OCI-LY1 (cell line): ENCODE measurements around the gene MTUS2.

Source experiments
- H2AFZ ChIP-seq: fragments of 200-600 bp; sonication (generic), shearing (Covaris generic); 2 replicates; pipeline ENCODE4 v1.6.0; 2014; ENCODE audit warnings: antibody characterized with exemption, mild to moderate bottlenecking, low read length
- H3F3A ChIP-seq: fragments of 200-600 bp; sonication (generic), shearing (Covaris generic); 2 replicates; pipeline ENCODE4 v1.6.0; 2014; ENCODE audit warnings: mild to moderate bottlenecking, antibody characterized with exemption, low read length, moderate library complexity; ENCODE audit not compliant: insufficient read depth
- H3K27ac ChIP-seq: fragments of 200-600 bp; sonication (generic); 2 replicates; pipeline ENCODE4 v1.5.1; 2014; ENCODE audit warnings: low read length, mixed run types, mild to moderate bottlenecking, low read depth; ENCODE audit not compliant: poor library complexity, severe bottlenecking
- H3K27me3 ChIP-seq: fragments of 200-600 bp; sonication (generic); 2 replicates; pipeline ENCODE4 v1.6.0; 2014; ENCODE audit warnings: antibody characterized with exemption, mild to moderate bottlenecking, low read length, moderate library complexity; ENCODE audit not compliant: insufficient read depth
- H3K36me3 ChIP-seq: fragments of 200-600 bp; sonication (generic); 2 replicates; pipeline ENCODE4 v1.6.1; 2014; ENCODE audit warnings: mild to moderate bottlenecking, antibody characterized with exemption, low read length, moderate library complexity, mixed read lengths; ENCODE audit not compliant: insufficient read depth
- H3K4me1 ChIP-seq: fragments of 200-600 bp; sonication (generic); 2 replicates; pipeline ENCODE4 v1.5.1; 2014; ENCODE audit warnings: mild to moderate bottlenecking, low read length, moderate library complexity; ENCODE audit not compliant: insufficient read depth, severe bottlenecking
- H3K4me2 ChIP-seq: fragments of 200-600 bp; sonication (generic), shearing (Covaris generic); 2 replicates; pipeline ENCODE4 v1.6.1; 2014; ENCODE audit warnings: low read length
- H3K4me3 ChIP-seq: fragments of 200-600 bp; sonication (generic); 2 replicates; pipeline ENCODE4 v1.5.1; 2014; ENCODE audit warnings: low read length, low read depth, mild to moderate bottlenecking, mixed read lengths; ENCODE audit not compliant: poor library complexity, severe bottlenecking
- H3K79me2 ChIP-seq: fragments of 200-600 bp; shearing (Covaris generic); 2 replicates; pipeline ENCODE4 v1.6.1; 2016; ENCODE audit warnings: mixed run types, low read length, mixed read lengths; ENCODE audit not compliant: insufficient read depth
- H3K9ac ChIP-seq: fragments of 200-600 bp; sonication (generic), shearing (Covaris generic); 2 replicates; pipeline ENCODE4 v1.6.1; 2014; ENCODE audit warnings: mild to moderate bottlenecking, low read length, mixed read lengths
- H3K9me2 ChIP-seq: fragments of 200-600 bp; sonication (generic), shearing (Covaris generic); 2 replicates; pipeline ENCODE4 v1.6.1; 2014; ENCODE audit warnings: low read depth, mild to moderate bottlenecking, low read length, mixed read lengths
- H3K9me3 ChIP-seq: fragments of 200-600 bp; shearing (Covaris generic); 2 replicates; pipeline ENCODE4 v1.6.1; 2014; ENCODE audit warnings: low read length, mixed read lengths
- H4K20me1 ChIP-seq: fragments of 200-600 bp; sonication (generic), shearing (Covaris generic); 2 replicates; pipeline ENCODE4 v1.6.0; 2016; ENCODE audit warnings: mild to moderate bottlenecking, low read length; ENCODE audit not compliant: insufficient read depth
- EZH2 ChIP-seq: fragments of 200-600 bp; sonication (generic), shearing (Covaris generic); IDR thresholded peaks from 2 replicates; pipeline ENCODE4 v1.8.0; 2017; ENCODE audit warnings: borderline replicate concordance, mixed run types, mild to moderate bottlenecking, antibody characterized with exemption, low read length, moderate library complexity, mixed read lengths
- TF ChIP-seq, protein P1 (sequence below): fragments of 200-600 bp; sonication (generic), shearing (Covaris generic); IDR thresholded peaks from 2 replicates; pipeline ENCODE4 v1.5.1; 2017; ENCODE audit warnings: mild to moderate bottlenecking, antibody characterized with exemption, low read length, moderate library complexity, mixed read lengths

The MTUS2 gene

DNA sequence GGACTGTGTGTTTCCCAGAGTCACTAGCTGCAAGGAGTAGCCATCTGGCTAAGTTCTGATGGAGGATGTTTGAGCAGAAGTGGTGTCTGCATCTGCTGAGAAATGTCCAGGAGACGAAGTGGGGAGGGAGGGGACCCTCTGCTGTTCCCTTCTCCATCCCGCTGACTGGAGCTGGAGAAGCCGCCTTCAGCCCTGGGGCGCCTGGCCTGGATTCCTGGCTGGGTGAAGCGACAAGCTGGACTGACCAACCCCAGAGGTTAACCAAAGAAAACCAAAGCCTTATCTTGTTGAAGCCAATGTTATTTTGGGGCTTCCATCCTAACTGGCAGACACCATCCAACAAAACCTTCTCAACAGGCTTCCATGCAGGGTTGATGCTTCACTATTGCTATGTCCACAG, 707.8 kb downstream of the MTUS2 start:
- Histone ChIP-seq H3K4me2 (no peak overlapping the region), H3F3A (no peaks in the 10 kb centered on the region), H3K9me3 (no peaks in the 10 kb centered on the region), H3K36me3 (peaks cover 87% of the 10 kb centered on the region), H3K4me3 (no peak overlapping the region), H2AFZ (no peak overlapping the region), H3K9me2 (no peaks in the 10 kb centered on the region), H3K9ac (no peak overlapping the region), H4K20me1 (no peaks in the 10 kb centered on the region), H3K79me2 (no peaks in the 10 kb centered on the region), H3K4me1 (no peaks in the 10 kb centered on the region), H3K27ac (no peak overlapping the region), H3K27me3 (no peaks in the 10 kb centered on the region)
- TF ChIP-seq, protein P1, sequence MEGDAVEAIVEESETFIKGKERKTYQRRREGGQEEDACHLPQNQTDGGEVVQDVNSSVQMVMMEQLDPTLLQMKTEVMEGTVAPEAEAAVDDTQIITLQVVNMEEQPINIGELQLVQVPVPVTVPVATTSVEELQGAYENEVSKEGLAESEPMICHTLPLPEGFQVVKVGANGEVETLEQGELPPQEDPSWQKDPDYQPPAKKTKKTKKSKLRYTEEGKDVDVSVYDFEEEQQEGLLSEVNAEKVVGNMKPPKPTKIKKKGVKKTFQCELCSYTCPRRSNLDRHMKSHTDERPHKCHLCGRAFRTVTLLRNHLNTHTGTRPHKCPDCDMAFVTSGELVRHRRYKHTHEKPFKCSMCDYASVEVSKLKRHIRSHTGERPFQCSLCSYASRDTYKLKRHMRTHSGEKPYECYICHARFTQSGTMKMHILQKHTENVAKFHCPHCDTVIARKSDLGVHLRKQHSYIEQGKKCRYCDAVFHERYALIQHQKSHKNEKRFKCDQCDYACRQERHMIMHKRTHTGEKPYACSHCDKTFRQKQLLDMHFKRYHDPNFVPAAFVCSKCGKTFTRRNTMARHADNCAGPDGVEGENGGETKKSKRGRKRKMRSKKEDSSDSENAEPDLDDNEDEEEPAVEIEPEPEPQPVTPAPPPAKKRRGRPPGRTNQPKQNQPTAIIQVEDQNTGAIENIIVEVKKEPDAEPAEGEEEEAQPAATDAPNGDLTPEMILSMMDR: no peak
- no peak for TF ChIP-seq EZH2

DNA sequence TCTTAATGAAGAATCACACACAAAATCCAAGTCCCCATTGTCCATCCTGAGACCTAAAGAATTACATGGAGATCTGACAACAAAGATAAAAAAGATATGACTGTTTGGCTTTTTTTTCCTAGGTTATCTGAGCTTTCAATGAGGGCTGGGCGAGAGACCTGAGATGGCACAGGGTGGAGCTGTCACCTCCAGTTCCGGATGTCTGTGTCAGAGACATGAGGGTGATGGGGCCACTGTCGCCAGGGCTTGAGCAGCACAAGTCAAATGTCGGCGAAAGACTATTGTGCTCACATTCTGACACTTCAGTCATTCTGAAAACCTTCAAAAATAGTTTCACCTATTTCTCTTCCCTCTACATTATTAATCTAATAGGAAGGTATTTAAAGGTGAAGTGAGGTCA, 709.6 kb downstream of the MTUS2 start:
- H3K36me3 ChIP-seq: peaks cover 87% of the 10 kb centered on the region
- no peaks in the 10 kb centered on the region for H4K20me1 ChIP-seq
- H3K9ac ChIP-seq: no peak overlapping the region
- H3K4me3 ChIP-seq: no peak overlapping the region
- no peak overlapping the region for H3K27ac ChIP-seq
- no peaks in the 10 kb centered on the region for H3K4me1 ChIP-seq
- no peak overlapping the region for H2AFZ ChIP-seq
- H3K9me2 ChIP-seq: no peaks in the 10 kb centered on the region
- no peaks in the 10 kb centered on the region for H3K27me3 ChIP-seq
- no peaks in the 10 kb centered on the region for H3K79me2 ChIP-seq
- no peak overlapping the region for H3K4me2 ChIP-seq
- TF ChIP-seq, protein P1: no peak
- TF ChIP-seq EZH2: no peak
- no peaks in the 10 kb centered on the region for H3K9me3 ChIP-seq
- no peaks in the 10 kb centered on the region for H3F3A ChIP-seq

DNA sequence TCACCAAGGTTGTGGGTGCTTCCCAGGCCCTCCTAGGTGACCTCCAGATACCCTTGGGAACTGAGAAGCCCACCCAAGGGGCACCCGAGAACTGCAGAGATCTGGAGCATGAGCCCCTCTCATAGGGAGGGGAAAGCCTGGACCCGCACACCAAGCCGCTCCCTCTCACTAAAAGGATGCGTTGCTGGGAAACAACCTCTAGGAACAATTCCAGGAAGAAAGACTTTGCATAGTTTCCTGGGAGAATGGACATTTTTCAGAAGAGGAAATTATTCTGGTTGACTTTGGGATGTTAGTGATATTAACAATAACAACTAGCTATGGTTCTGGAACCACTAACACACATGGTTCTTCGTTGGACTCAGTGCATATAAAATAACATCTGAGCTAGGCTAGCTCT, 710.8 kb downstream of the MTUS2 start:
- Histone ChIP-seq H3K4me2 (no peak overlapping the region), H3K4me1 (no peaks in the 10 kb centered on the region), H3K9ac (no peak overlapping the region), H3K9me2 (no peaks in the 10 kb centered on the region), H3K27ac (no peak overlapping the region), H3K79me2 (no peaks in the 10 kb centered on the region), H3F3A (no peaks in the 10 kb centered on the region), H4K20me1 (no peaks in the 10 kb centered on the region), H2AFZ (no peak overlapping the region), H3K4me3 (no peak overlapping the region), H3K27me3 (no peaks in the 10 kb centered on the region), H3K36me3 (peaks cover 93% of the 10 kb centered on the region), H3K9me3 (no peaks in the 10 kb centered on the region)
- no peak for TF ChIP-seq EZH2
- TF ChIP-seq, protein P1: no peak
